Bone marrow (tissue), 2 donors: ENCODE data around the gene PDZD4.

Experiments used
- DNase-seq, 2 donors: peaks; one replicate each; lab custom pipeline; 2025; lab: John Stamatoyannopoulos, UW

Gene PDZD4

DNA sequence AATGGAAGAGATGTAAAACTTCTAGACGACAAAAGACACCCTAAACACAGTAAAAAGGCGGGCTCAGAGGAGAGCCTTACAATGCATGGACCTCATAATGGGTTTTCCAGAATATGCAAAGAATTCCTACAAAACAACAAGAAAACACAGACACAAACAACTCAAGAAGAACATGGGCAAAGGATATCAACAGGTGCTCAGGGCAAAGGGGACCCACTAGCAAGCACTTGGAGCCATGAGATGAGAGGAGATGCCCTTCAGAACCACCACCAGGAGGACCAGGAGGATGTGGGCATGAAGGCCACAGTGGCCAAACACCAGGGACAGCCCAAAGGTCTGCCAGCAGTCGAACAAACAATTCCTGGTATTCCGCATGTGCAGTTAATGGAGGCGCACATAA is 17.2 kb downstream of the PDZD4 start:
- DNase-seq = no peak

DNA sequence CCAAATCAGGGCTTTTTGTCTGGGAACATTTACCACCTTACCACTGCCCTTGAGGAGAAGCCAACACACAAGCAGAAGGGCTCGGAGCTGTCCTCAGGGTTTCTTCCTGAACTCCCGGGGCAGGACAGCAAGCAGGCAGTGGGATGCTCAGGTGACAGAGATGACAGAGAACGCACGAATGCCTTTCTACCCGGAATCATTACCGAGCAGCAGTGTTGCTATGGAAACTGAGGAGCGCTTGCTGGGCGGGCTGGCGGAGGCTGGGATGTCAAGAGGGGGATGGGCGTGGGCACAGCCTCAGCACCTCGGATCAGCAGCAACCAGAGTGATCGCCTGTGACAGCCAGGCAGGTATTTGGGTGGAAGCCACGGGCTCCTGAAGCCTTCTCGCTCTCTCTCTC is 18.1 kb downstream of the PDZD4 start:
- DNase-seq = no peak

DNA sequence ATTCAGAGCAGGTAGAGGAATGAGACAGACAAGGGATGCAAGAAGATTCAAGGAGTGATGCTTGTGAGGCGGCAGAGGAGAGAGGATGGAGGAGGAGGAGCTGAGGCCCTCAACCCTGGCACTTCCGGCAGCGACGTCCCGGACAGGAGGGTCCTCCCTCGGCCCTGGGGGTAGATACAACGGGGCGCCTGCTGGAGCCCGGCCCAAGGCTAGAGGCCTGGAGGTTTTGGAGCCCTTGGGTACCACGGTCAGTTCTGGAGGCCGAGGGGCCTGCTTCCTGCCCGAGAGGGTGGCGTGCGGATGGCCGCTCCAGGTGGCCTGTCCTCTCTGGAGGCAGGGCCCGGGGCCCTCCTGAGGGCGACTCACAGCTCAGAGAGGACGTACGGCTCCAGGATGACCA is 22.4 kb downstream of the PDZD4 start:
- no peak for DNase-seq

DNA sequence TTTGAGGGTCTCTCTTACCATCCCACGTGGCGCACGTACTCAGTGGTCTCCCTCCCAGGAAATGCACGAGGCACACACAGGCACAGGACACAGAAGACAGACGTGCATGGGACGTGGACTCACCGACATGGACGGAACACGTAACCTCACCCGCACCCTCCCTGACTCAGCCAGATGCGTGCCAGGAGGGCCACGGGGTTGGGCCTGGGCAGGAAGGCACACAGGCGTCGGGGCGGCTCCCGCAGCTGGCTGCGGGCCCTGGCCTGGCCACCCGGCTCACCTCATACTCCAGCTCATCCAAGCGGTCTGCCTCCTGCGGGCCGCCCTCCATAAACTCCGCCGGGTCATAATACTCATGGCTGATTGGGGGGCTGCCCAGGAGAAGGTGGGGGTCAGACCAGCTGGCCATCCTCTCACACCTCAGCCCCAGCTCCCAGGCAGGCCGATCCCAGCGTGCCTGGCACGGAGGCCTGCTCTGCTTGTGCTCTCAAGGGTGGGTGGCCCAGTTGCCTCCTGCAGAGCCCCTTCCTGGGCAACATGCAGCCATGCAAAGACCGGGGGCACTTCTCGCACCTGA is 23.3 kb downstream of the PDZD4 start:
- no peak for DNase-seq

DNA sequence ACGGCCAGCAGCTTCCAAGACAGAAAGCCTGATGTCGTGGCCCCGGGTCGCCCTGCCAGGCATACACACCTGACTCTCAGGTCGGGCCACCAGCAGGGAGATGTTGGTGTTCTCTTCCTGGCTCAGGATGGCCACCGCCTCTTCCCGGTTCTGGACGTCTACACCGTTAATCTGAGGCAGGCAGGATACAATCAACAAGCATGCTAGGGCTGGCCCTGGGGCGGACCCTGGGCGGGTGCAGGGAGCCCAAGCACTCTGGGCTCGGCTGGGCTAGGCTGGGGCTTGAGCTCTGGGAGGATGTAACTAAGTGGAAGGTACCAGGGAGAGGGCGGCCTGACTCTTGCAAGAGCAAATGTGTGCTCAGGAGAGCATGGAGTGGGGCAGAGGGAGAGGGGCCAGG is 24.9 kb downstream of the PDZD4 start:
- DNase-seq = no peak

DNA sequence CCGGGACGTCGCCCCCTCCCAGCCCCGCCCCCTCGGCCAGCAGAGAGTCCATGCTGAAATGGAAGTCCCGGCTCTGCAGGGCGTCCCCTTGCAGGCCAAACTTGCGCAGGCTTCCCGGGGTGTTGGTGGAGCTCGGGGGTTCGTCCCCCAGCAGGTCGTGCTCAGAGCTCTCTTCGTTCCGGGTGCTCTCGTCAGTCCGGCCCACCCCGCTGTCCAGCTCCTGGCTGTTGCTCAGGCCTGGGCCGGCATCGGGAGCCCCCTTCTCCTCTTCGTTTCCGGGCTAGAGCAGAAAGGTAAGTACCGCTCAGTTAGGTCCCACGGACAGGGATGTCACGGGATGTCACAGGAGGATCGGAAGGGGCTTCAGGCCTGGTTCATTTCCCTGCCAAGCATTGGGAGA is 25.7 kb downstream of the PDZD4 start:
- DNase-seq = no peak

DNA sequence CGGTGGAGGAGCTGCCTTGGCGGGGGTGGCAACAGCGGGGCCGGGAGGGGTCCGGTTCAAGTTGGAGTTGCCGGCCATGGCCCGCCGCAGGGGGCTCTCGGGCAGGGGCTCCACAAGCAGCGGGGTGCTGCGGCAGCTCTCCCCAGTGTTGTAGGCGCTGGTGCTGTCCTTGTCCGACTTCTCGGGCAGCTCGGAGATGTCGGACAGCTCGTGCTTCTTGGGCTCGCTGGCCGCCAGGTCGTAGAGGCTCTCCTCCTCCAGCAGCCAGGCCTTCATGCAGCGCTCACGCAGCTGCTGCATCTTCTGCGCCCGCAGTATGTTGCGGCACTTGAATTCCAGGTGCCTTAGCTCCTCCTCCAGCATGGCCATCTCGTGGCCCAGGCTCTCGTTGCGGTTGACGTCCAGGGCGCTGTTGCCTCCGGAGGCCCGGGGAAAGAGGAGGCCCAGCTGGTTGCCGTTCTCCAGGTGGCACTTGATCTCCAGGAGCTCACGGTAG is 26.2 kb downstream of the PDZD4 start:
- DNase-seq = no peak

DNA sequence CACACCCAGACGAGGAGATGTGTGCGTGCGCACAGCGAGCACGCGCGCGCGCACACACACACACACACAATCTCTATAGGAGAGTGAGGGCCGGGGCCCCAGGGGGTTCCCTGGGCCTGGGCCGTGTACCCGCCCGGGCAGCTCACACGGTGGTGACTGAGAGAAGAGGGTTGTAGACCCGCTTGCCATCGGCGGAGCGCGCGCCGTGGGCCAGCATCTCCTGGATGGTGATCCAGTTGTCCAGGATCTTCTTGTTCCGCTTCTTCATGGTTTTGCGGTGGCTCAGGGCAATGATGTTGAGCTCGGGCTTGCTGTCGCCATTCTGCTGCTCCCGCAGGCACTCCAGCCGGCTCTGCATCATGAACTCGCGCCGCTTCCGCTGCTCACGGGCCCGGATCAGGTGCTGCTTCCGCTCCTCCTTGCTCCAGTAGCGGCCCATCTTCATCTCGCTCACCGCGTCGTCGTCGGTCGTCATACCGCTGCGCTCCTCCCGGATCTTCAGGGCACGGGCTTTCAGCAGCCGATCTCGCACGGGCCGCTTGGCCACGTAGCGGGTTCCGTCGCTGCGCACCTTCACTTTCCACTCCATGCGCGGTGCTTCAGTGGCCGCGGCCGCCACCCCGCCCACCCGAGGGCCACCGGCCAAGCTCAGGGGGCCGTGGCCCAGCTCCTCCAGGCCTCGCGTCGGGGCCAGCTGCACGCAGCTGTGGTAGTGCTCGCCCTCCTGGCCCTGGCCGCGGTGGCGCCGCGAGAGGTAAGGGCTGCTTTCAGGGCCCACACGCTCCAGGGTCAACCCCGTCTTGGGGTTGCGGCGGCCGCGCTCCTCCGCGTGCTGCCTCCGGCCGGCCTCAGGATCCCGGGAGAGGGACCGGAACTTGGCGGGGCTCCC is 26.9 kb downstream of the PDZD4 start:
- no peak for DNase-seq

DNA sequence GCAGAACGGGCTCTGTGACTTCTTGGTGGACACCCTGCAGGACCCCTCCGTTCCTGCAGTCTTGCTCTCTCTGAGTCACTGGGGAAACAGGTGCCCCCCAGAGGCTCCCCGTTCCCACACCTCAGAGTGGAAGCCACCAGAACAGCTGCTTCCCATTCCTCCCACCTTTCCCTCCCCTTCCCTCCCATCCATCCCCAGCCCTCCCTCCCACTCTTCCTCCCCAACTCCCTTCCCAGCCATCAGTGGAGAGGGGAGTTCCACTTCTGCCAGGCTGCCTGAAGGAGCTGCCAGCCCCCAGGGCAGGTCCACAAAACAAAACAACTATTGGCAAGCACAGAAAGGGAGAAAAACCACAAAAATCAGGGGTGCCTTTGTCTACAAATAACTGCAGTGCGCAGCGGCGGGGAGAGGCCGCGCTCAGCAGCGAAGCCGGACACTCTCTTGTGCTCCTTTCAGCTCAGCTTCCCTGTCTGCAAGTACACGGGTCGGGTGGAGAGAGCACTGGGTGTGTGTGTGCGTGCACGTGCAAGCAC is 27.8 kb downstream of the PDZD4 start:
- no peak for DNase-seq

DNA sequence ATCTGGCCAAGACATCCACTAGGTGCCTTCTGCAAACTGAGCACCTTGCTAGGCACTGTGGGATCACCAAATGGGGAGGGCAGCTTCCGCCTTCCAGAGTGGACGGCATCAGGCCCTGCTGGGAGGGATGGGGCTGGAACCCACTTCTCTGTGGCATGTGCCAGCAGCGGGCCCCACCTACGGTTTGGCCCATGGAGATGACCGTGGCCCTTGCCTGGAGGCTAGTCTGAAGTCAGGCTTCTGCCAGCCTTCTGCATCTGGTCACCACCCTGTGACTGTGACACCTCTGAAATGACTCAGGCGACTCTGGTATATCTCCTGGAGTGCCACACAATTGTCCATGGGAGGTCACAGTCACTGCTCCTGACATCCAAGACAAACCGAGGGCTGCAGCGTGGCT is 28.7 kb downstream of the PDZD4 start:
- DNase-seq = no peak

DNA sequence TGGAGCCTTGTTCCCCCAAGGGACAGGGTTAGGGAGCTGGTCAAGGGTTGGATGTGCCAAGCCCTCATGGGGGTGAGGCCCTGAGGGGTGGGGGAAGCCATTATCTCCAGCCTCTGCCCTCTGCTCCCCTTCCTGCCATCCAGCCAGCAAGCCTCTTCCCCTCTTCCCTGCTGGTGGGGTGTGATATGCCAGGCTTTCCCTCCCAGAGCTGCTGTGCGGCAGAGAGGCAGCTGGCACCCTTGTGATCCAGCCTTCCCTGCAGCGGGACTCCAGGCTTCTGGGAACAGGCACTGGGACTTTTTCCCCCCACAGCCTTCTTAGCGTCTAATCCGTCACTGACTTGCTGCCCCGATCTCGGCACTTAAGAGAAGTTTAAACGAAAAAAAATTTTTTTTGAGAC is 29.6 kb downstream of the PDZD4 start:
- no peak for DNase-seq

DNA sequence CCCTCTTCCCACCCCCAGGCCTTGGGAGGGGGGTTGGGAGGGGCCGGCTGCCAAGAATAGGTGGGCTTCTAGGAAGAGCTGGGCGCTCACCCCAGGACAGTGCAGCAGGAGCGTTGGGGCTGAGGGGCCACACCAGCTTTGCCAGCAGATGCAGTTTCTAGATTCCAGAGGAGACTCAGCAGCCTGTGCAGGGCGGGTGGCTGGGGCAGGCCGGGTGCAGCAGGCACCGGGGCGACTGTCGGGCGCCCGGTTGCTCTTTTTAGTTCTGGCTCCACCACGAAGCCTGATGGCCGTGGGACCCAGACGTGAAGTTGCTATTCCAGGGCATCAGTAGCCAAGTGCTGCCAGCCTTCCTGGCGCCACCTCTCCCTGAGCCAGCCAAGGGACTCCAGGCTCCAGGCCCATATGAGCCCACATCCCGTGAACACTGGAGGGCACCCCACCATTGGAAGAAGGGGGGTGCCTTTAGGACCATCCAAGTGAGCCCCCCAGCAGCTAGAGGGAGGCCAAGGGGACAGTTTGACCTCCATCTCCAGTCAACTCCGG is 30.1 kb downstream of the PDZD4 start:
- DNase-seq = no peak

DNA sequence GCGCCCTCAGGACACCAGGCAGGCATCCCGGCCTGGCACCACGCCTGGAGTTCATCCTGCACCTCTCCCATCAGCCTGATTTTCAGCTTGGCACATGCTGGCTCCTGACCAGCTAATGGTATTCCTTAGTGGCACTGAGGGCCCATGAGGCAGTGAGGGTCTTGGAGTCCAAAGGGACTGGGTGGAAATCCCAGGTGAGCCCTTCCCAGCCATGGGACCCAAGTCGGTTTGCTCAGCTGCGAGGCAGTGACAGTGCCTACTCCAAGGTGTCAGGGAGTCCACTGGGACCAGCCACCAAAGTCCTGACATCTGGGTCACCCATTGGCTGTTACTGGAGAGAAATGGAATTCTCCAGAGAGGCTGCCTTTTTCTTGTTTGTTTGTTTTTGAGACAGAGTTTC is 31.0 kb downstream of the PDZD4 start:
- no peak for DNase-seq

DNA sequence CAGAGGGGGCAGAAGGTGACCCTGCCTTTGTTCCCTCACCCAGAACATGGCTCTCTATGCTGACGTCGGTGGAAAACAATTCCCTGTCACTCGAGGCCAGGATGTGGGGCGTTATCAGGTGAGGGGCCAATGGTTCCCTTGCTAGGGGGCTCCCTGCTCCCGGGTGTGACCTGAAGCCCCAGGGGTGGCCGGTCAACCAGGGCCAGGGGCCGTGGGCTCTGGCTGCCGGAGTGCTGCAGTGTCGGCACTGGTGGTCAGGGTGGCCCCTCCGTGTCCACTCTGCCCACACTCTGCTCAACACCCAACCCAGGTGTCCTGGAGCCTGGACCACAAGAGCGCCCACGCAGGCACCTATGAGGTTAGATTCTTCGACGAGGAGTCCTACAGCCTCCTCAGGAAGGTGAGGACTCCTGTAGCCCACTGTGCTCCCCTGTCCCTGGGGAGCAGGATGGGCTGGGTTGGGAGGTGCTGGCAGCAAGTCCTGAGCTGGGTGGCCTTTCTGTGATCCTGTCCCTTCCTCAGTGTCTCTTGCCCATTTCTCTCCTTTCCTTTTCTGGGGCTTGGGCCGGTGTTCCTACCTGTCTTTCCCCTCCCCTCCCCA is 32.8 kb downstream of the PDZD4 start:
- no peak for DNase-seq

DNA sequence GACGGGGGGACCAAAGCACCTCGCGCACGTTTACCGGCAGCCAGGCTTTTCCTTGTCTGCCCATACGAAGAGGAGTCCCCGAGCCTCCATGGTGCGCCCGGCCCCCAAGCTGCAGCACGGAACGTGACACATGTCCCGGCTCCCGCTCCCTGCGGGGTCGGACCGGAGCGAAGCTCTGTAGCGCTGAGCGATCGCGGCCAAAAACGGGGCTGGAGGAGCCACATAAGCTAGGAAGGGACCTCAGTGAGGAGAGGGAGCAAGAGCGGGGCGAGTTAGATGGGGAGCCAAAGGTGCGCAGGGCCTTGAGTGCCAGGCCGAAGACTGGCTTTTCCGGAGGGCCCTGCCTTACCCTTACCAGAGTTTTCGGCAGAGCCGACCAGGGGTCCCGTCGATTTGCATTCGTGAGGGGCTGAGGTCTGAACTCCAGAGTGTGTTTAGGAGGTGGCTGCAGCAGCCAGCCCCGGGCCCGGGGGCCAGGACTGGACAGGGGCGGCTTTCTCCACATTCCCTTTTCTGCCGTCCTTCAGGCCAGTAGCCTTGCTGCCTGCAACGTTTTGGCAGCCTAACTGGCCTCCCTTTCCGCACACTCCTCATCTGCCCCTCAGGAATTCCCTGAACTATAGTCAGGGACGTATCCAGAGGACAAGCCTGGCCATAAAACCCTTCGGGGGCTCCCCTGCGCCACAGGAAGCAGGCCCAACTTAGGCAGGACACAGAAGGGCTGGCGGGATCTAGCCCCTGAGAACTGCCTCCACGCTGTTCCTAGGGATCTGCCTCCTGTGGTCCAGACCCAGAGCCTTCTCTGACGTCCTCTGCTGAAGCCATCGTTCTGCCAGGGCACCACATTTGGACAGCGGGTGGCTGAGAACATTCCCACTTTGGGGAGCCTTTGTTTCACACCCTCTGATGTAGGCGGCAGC is 35.2 kb downstream of the PDZD4 start:
- no peak for DNase-seq

DNA sequence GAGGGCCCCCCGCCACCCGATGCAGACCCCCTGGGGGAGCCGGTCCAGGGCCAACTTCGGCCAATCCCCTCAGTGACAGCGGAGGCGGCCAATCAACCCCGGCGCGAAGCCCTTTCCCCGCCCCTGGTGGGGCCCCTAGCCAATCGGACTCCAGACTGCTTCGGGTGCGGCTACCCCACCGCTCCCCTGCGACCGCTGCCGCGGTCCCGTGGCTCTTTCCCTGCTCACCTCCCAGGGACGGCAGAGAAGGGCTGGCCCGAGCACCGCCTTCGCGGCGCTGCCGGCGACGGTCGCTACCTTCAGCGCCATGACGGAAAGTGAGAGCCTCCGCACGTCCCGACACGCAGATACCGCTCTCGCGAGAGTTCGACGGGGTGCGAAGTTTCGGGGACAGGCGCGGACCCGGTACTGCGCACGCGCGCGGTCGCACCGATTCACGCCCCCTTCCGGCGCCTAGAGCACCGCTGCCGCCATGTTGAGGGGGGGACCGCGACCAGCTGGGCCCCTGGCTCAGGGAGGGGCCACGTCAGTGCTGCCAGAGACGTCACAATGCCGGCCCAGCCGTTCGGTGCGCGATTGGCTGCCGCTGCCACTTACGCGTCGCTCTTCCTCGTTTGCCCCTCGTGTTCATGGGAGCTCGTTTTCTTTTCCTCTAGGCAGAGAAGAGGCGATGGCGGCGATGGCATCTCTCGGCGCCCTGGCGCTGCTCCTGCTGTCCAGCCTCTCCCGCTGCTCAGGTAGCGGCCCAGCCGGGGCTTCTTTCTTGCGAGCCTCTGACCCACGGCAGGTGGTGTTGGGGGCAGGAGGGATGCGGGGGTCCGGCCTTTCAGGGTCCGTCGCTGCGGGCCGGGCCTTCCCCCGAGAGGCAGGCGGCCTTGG is 36.1 kb downstream of the PDZD4 start, which contains the start of the genes IDH3G and SSR4:
Gene IDH3G (minus strand): TSS at position 358 of the 879 bp plus-strand sequence. CDS start 49 bp downstream, at position 309.
Gene SSR4 (plus strand): TSS at position 651 of the 879 bp plus-strand sequence. CDS start 20 bp downstream, at position 671.
- DNase-seq = peak; percentile 80 to 86

DNA sequence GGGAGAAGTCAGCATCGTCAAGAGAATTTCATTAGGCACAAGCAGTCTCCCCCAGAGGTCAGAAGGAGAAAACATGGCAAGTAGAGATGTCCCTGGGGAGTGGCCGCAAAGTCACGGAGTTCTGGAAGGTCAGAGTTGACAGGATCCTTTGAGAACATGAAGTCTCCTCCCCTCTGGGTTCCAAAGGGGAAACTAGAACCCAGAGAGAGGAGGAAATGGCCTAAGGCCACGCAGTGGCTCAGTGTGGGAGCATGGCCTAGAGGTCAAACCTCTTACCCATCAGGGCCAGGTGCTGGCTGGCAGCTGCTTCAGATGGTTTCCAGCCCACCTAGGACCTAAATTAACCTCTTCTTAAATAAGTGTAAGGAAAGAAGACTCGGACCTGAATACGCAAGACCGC is 37.1 kb downstream of the PDZD4 start:
- no peak for DNase-seq

DNA sequence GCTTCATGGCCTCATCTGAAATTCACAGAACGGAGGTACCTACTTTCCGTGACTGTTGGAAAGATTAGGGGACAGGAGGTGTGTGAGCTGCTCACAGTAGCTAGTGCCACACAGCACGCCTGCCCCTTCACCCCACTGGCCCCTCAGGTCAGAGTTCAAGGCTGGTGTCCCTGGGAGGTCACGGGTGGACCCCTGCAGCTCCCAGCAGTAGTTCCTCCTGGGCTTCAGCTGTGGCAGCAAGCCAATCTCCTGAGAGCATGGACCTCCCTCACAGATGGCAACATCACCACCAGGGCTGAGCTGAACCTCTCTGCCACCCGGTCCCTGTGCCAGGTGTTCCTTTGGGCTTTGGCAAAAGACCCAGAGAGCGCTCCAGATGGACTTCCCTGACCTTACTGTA is 38.0 kb downstream of the PDZD4 start:
- DNase-seq = no peak

DNA sequence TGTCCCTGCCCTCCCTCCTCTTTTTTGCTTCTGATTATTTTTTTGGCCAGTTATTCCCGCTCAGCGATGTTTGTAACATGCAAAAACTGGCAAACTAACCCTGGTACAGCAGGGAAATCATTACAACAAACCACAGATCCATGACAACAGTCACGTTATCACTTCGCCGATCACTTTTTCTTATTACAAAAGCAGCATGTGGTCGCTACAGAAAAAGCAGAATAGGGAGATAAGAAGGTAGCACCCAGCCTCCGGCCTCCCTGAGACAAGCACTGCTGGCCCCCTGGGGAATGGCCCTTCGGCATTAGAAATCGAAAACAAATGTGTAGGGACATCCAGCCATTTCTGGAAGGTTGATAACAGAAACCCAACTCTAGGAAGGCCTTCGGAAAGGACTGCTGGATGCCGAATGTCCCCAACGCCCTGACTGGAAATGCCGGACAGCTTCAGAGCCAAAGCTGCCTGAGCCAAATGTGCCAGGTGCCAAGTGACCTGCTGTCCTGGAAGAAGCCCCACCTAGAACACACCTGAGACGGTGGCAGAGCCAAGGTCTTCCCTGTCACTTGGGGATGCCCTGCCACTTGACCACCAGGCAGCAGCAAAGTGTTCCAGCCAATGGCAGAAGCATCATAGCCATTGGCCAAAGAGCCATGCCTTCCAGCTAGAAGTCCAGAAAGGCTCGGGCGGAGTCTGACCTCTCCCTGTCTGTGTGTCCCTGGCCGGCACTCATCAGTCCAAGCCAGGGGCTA is 39.1 kb downstream of the PDZD4 start:
- DNase-seq = no peak

DNA sequence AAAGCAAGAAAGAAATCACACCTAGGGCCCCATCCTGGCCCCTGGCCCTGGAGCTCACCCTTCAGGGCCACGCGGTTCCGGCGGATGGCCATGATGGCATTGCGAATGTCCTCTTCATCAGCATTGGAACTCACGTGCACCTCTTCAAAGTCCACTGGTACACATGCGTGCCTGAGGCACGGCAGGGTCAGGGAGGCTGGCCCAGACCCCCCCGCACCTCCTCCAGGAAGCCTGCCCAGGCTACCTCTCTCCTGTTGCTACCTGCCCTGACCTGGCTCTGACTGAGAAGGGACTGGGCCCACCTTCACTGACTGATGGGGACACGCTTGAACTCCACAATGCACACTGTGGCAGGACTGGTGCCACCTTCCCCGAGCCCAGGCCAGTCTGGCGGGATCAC is 40.7 kb downstream of the PDZD4 start:
- DNase-seq = no peak
